Uterus (tissue), 4 donors: ENCODE data around the gene CASZ1. TPM values are rescaled to one million over a fixed set of nuclear protein-coding genes. Genes with fewer than 3 reads are reported as not detected.

ENCODE experiments used
- DNase-seq, 2 donors: peaks; one replicate each; pipeline ENCODE4 v3.0.0-alpha.2; 2019 to 2020
- H3K27ac ChIP-seq, 2 donors: fragments of 200-600 bp; sonication (generic); 1 replicate in 1 of 2; 2 replicates in 1 of 2; pipeline ENCODE4 v1.5.1; 2016 to 2018
- H3K27me3 ChIP-seq, 2 donors: fragments of 200-600 bp; sonication (generic); one replicate each; pipeline ENCODE4 v1.5.1; 2018 to 2019; ENCODE audit warnings: control low read depth in 1 of 2
- H3K36me3 ChIP-seq, 2 donors: fragments of 200-600 bp; sonication (generic); one replicate each; pipeline ENCODE4 v1.5.1; 2019; ENCODE audit warnings: control low read depth in 1 of 2
- H3K4me1 ChIP-seq, 2 donors: fragments of 200-600 bp; sonication (generic); one replicate each; pipeline ENCODE4 v1.5.1; 2018 to 2019; ENCODE audit warnings: control low read depth in 1 of 2
- H3K4me3 ChIP-seq, 2 donors: fragments of 200-600 bp; sonication (generic); 1 replicate in 1 of 2; 2 replicates in 1 of 2; pipeline ENCODE4 v1.5.1; 2018 to 2019; ENCODE audit warnings: mild to moderate bottlenecking in 1 of 2
- H3K9me3 ChIP-seq, 2 donors: fragments of 200-600 bp; sonication (generic); one replicate each; pipeline ENCODE4 v1.5.1; 2019; ENCODE audit warnings: control low read depth in 1 of 2
- CTCF ChIP-seq, 4 experiments: fragments of 200-600 bp in 2 of 4; fragments of 450-650 bp in 2 of 4; sonication (generic) in 2 of 4; IDR thresholded peaks; one replicate each; pipeline ENCODE4 v1.5.1; 2016 to 2019; ENCODE audit warnings: antibody characterized with exemption in 4 of 4, mild to moderate bottlenecking in 2 of 4, moderate library complexity in 1 of 4
- POLR2A ChIP-seq, 2 donors: fragments of 450-650 bp; IDR thresholded peaks; one replicate each; pipeline ENCODE4 v1.6.1; 2016; ENCODE audit warnings: antibody characterized with exemption in 2 of 2, mild to moderate bottlenecking in 1 of 2, moderate library complexity in 1 of 2
- intact Hi-C: fragments of 100-400 bp; cut with DNase I; formaldehyde crosslinking; loops from one replicate; pipeline ENCODE4 v1.15.1; 2023; ENCODE audit warnings: low total_unique reads
- total RNA-seq, 4 donors: library from RNA; depleted of rRNA in 3 of 4; stranded (reverse); fragments of >200 nt in 3 of 4; gene quantifications; one replicate each; pipeline versions ENCODE4 v1.1.0 to v1.2.4, GENCODE V29; 2014 to 2023
- donor health status: DM: yes; HTN: yes; CAD: no.

CASZ1 gene
- total RNA-seq, 4 donors from 2014 or later, result 0.59 to 49.2 (median 3.9) TPM

GRCh38 chr1:10631811-10632593 lies 164.4 kb downstream of the CASZ1 start:
- TF ChIP-seq CTCF (IDR thresholded peaks at IDR 0.05), result no peak
- TF ChIP-seq POLR2A (IDR thresholded peaks at IDR 0.05), result no peak
- intact Hi-C loops, result no loop called here
- H3K27ac ChIP-seq, result peak overlapping the region; percentile 78 to 79
- no peaks in the 10 kb centered on the region for H3K27me3 ChIP-seq
- H3K4me3 ChIP-seq, result no peak overlapping the region
- H3K36me3 ChIP-seq, result no peaks in the 10 kb centered on the region
- H3K4me1 ChIP-seq, result peaks cover 0 to 9% of the 10 kb centered on the region in 2 donors
- no peaks in the 10 kb centered on the region for H3K9me3 ChIP-seq
- no peak for DNase-seq

- H3K27ac ChIP-seq, result peak overlapping the region; percentile 78 to 79
- peaks cover 0 to 9% of the 10 kb centered on the region in 2 donors for H3K4me1 ChIP-seq
- no peaks in the 10 kb centered on the region for H3K9me3 ChIP-seq
- DNase-seq, result peak; percentile 13 to 19
- H3K27me3 ChIP-seq, result no peaks in the 10 kb centered on the region
- no peaks in the 10 kb centered on the region for H3K36me3 ChIP-seq
- no peak overlapping the region for H3K4me3 ChIP-seq
- TF ChIP-seq POLR2A (IDR thresholded peaks at IDR 0.05) (no peak), CTCF (IDR thresholded peaks at IDR 0.05) (no peak)
- intact Hi-C loops, result no loop called here
Measured at GRCh38 chr1:10631121-10631810, 165.2 kb downstream of the CASZ1 start.

GRCh38 chr1:10630661-10631120 lies 165.8 kb downstream of the CASZ1 start:
- Histone ChIP-seq H3K4me1 (peaks cover 0 to 9% of the 10 kb centered on the region in 2 donors), H3K27me3 (no peaks in the 10 kb centered on the region), H3K27ac (peak overlapping the region; percentile 21 to 78), H3K9me3 (no peaks in the 10 kb centered on the region), H3K36me3 (no peaks in the 10 kb centered on the region), H3K4me3 (no peak overlapping the region)
- TF ChIP-seq CTCF (IDR thresholded peaks at IDR 0.05), result no peak
- TF ChIP-seq POLR2A (IDR thresholded peaks at IDR 0.05), result no peak
- intact Hi-C loops, result no loop called here
- peak in 1 of 2 donors; percentile 16 for DNase-seq

GRCh38 chr1:10629816-10630571 lies 166.5 kb downstream of the CASZ1 start:
- no peak overlapping the region for H3K4me3 ChIP-seq
- H3K9me3 ChIP-seq, result no peaks in the 10 kb centered on the region
- TF ChIP-seq CTCF (IDR thresholded peaks at IDR 0.05) (no peak), POLR2A (IDR thresholded peaks at IDR 0.05) (no peak)
- peak; percentile 14 to 17 for DNase-seq
- H3K27me3 ChIP-seq, result no peaks in the 10 kb centered on the region
- intact Hi-C loops, result no loop called here
- H3K36me3 ChIP-seq, result no peaks in the 10 kb centered on the region
- peaks cover 0 to 8% of the 10 kb centered on the region in 2 donors for H3K4me1 ChIP-seq
- peak overlapping the region in 1 of 2 donors; percentile 50 for H3K27ac ChIP-seq
